Transverse colon (tissue), 4 donors: ENCODE measurements around the gene OR7A17. TPM values are rescaled to one million over a fixed set of nuclear protein-coding genes. Genes with fewer than 3 reads are reported as not detected.

Source experiments
- DNase-seq: peaks from one replicate; pipeline ENCODE4 v3.0.0-alpha.2; 2019
- H3K27ac ChIP-seq, 4 donors: fragments of 200-600 bp; sonication (generic); 2 replicates each; pipeline ENCODE4 v1.5.1; 2016 to 2018; ENCODE audit warnings: inconsistent platforms in 4 of 4
- H3K27me3 ChIP-seq: fragments of 200-600 bp; sonication (generic); 2 replicates; pipeline ENCODE4 v1.5.1; 2017; ENCODE audit warnings: inconsistent platforms
- H3K36me3 ChIP-seq, 4 donors: fragments of 200-600 bp; sonication (generic); 2 replicates each; pipeline ENCODE4 v1.5.1; 2017 to 2019; ENCODE audit warnings: inconsistent platforms in 4 of 4
- H3K4me1 ChIP-seq, 4 donors: fragments of 200-600 bp; sonication (generic); 2 replicates each; pipeline ENCODE4 v1.5.1; 2017 to 2020; ENCODE audit warnings: inconsistent platforms in 4 of 4
- H3K4me3 ChIP-seq, 4 donors: fragments of 200-600 bp; sonication (generic); 1 replicate in 1 of 4; 2 replicates in 3 of 4; pipeline versions ENCODE4 v1.5.1 to v1.6.1; 2017 to 2019; ENCODE audit warnings: inconsistent platforms in 4 of 4
- H3K9me3 ChIP-seq, 2 donors: fragments of 200-600 bp; sonication (generic); 2 replicates each; pipeline ENCODE4 v1.5.1; 2017 to 2019; ENCODE audit warnings: inconsistent platforms in 2 of 2
- CTCF ChIP-seq, 5 experiments: fragments of 200-600 bp in 3 of 5; fragments of 450-650 bp in 2 of 5; sonication (generic) in 3 of 5; IDR thresholded peaks; 1 replicate in 2 of 5; 2 replicates in 3 of 5; pipeline ENCODE4 v1.5.1; 2016 to 2017; ENCODE audit warnings: antibody characterized with exemption in 5 of 5, inconsistent platforms in 3 of 5, mild to moderate bottlenecking in 2 of 5, moderate library complexity in 1 of 5
- EP300 ChIP-seq: sonication (generic); formaldehyde crosslinking; IDR thresholded peaks from one replicate; pipeline ENCODE4 v1.6.1; 2017; ENCODE audit warnings: antibody characterized with exemption, low read depth
- POLR2A ChIP-seq: fragments of 450-650 bp; IDR thresholded peaks from one replicate; pipeline ENCODE4 v1.6.1; 2016; ENCODE audit warnings: antibody characterized with exemption, mild to moderate bottlenecking, moderate library complexity
- POLR2AphosphoS5 ChIP-seq, 3 donors: sonication (generic); formaldehyde crosslinking; IDR thresholded peaks; one replicate each; pipeline ENCODE4 v1.6.1; 2016; ENCODE audit warnings: antibody characterized with exemption in 3 of 3
- WGBS, 2 donors: methylation state at CpG; one replicate each; pipeline ENCODE4 v1.1.5; 2018; ENCODE audit warnings: low coverage in 1 of 2; 5-methylcytosine and 5-hydroxymethylcytosine counted together
- in situ Hi-C, 4 donors: fragments of 200-750 bp; cut with MboI; loops; one replicate each; pipeline versions ENCODE4 v1.15.0 to v1.15.1; 2017; ENCODE audit warnings: low sequenced_read_pairs in 3 of 4, low pct_ligation_motif_present in 1 of 4, low pct_unique_long_range_greater_than_20kb in 1 of 4
- intact Hi-C: fragments of 100-400 bp; cut with DNase I; formaldehyde crosslinking; loops from one replicate; pipeline ENCODE4 v1.15.1; 2023; ENCODE audit warnings: low total_unique reads
- total RNA-seq, 4 donors: library from RNA; depleted of rRNA; stranded (reverse); fragments of >200 nt; gene quantifications; one replicate each; pipeline ENCODE4 v1.1.0, GENCODE V29; 2016

The OR7A17 gene
- total RNA-seq: not detected

GRCh38 chr19:14886032-14886431 is at the start of gene OR7A17:
TSS of gene OR7A17 (minus strand) at chr19:14886132. CDS start at chr19:14881355, 4,777 bp downstream.
- intact Hi-C loops: no loop called here
- Histone ChIP-seq H3K27me3 (peaks cover 13% of the 10 kb centered on the region), H3K4me3 (no peak within 1 kb of the TSS), H3K36me3 (no peaks in the 10 kb centered on the region), H3K4me1 (peaks cover 0 to 7% (median 2%) of the 10 kb centered on the region in 4 donors), H3K9me3 (no peaks in the 10 kb centered on the region), H3K27ac (no peak within 1 kb of the TSS)
- no peak for DNase-seq
- in situ Hi-C loops: loop anchor here in 1 of 4 donors (25.0 kb wide), 1 partner anchor 324 kb away; the partner anchor contains the start of gene NDUFB7
- TF ChIP-seq POLR2A (no peak), CTCF (IDR thresholded peaks at IDR 0.05) (no peak)
- 46 to 59% methylated on average over 4 of the region's 4 CpGs for WGBS, 2 donors

GRCh38 chr19:14933506-14933905 is 47.6 kb upstream of the OR7A17 start:
- peaks cover 8% of the 10 kb centered on the region for H3K27me3 ChIP-seq
- no peaks in the 10 kb centered on the region for H3K9me3 ChIP-seq
- no peak for TF ChIP-seq POLR2AphosphoS5 (IDR thresholded peaks at IDR 0.05)
- no peak for TF ChIP-seq POLR2A
- no peak for TF ChIP-seq CTCF (IDR thresholded peaks at IDR 0.05)
- H3K36me3 ChIP-seq: no peaks in the 10 kb centered on the region
- in situ Hi-C loops (no loop called here), intact Hi-C loops (no loop called here)
- no peaks in the 10 kb centered on the region for H3K4me1 ChIP-seq
- H3K4me3 ChIP-seq: no peak overlapping the region
- H3K27ac ChIP-seq: no peak overlapping the region
- WGBS, 2 donors: 50 to 63% methylated on average over 1 of the region's 1 CpG
- DNase-seq: no peak

- 38 to 71% methylated on average over 5 of the region's 5 CpGs for WGBS, 2 donors
- no peak for TF ChIP-seq CTCF (IDR thresholded peaks at IDR 0.05)
- TF ChIP-seq POLR2A: no peak
- no peak for TF ChIP-seq EP300
- no peak for TF ChIP-seq POLR2AphosphoS5 (IDR thresholded peaks at IDR 0.05)
- Histone ChIP-seq H3K4me3 (no peak overlapping the region), H3K27ac (no peak overlapping the region), H3K27me3 (peaks cover 8% of the 10 kb centered on the region), H3K36me3 (no peaks in the 10 kb centered on the region), H3K4me1 (no peaks in the 10 kb centered on the region), H3K9me3 (no peaks in the 10 kb centered on the region)
- no peak for DNase-seq
- in situ Hi-C loops (no loop called here), intact Hi-C loops (no loop called here)
Measured at GRCh38 chr19:14916848-14917247, 30.9 kb upstream of the OR7A17 start.

- in situ Hi-C loops (no loop called here), intact Hi-C loops (no loop called here)
- Histone ChIP-seq H3K4me1 (no peaks in the 10 kb centered on the region), H3K27ac (no peak overlapping the region), H3K4me3 (no peak overlapping the region), H3K27me3 (peaks cover 8% of the 10 kb centered on the region), H3K9me3 (no peaks in the 10 kb centered on the region), H3K36me3 (no peaks in the 10 kb centered on the region)
- TF ChIP-seq POLR2AphosphoS5 (IDR thresholded peaks at IDR 0.05) (no peak), POLR2A (no peak), EP300 (no peak), CTCF (IDR thresholded peaks at IDR 0.05) (no peak)
- DNase-seq: no peak
- 44 to 77% methylated on average over 4 to 6 of the region's 6 CpGs for WGBS, 2 donors
Measured at GRCh38 chr19:14915116-14915515, 29.2 kb upstream of the OR7A17 start.
